GM23248 (cell line): ENCODE data around the gene RELT. TPM values are rescaled to one million over a fixed set of nuclear protein-coding genes. Genes with fewer than 3 reads are reported as not detected.

ENCODE experiments used
- DNase-seq: peaks from one replicate; pipeline ENCODE4 v3.0.0-alpha.2; 2015
- H2AFZ ChIP-seq: fragments of 200-600 bp; sonication (generic); 2 replicates; pipeline ENCODE4 v1.6.1; 2016; ENCODE audit warnings: antibody characterized with exemption
- H3F3A ChIP-seq: fragments of 200-600 bp; sonication (generic); 2 replicates; pipeline ENCODE4 v1.6.1; 2016; ENCODE audit warnings: mild to moderate bottlenecking, antibody characterized with exemption, mixed run types; ENCODE audit not compliant: insufficient read depth
- H3K27ac ChIP-seq: fragments of 200-600 bp; sonication (generic); 2 replicates; pipeline ENCODE4 v1.5.1; 2016; ENCODE audit warnings: mild to moderate bottlenecking
- H3K27me3 ChIP-seq: fragments of 200-600 bp; sonication (generic); replicated peaks from 2 replicates; pipeline ENCODE4 v1.6.1; 2016; ENCODE audit warnings: mild to moderate bottlenecking; ENCODE audit not compliant: insufficient read depth
- H3K36me3 ChIP-seq: fragments of 200-600 bp; sonication (generic); 2 replicates; pipeline ENCODE4 v1.6.1; 2016; ENCODE audit warnings: low read depth, mild to moderate bottlenecking
- H3K4me1 ChIP-seq: fragments of 200-600 bp; sonication (generic); 2 replicates; pipeline ENCODE4 v1.6.1; 2016; ENCODE audit warnings: mild to moderate bottlenecking; ENCODE audit not compliant: insufficient read depth
- H3K4me2 ChIP-seq: fragments of 200-600 bp; sonication (generic); one replicate; pipeline ENCODE4 v1.6.1; 2016; ENCODE audit warnings: mild to moderate bottlenecking; ENCODE audit not compliant: unreplicated experiment
- H3K4me3 ChIP-seq: fragments of 200-600 bp; sonication (generic); 2 replicates; pipeline ENCODE4 v1.5.1; 2016; ENCODE audit warnings: mild to moderate bottlenecking
- H3K79me2 ChIP-seq: fragments of 200-600 bp; sonication (generic); 2 replicates; pipeline ENCODE4 v1.6.1; 2016; ENCODE audit warnings: mild to moderate bottlenecking; ENCODE audit not compliant: insufficient read depth
- H3K9ac ChIP-seq: fragments of 200-600 bp; sonication (generic); 2 replicates; pipeline ENCODE4 v1.6.1; 2016; ENCODE audit warnings: mild to moderate bottlenecking
- H3K9me2 ChIP-seq: fragments of 200-600 bp; sonication (generic); 2 replicates; pipeline ENCODE4 v1.6.1; 2016; ENCODE audit warnings: mixed run types, mild to moderate bottlenecking, moderate library complexity; ENCODE audit not compliant: insufficient read depth
- H3K9me3 ChIP-seq: fragments of 200-600 bp; sonication (generic); one replicate; pipeline ENCODE4 v1.6.1; 2017; ENCODE audit warnings: low read depth
- H4K20me1 ChIP-seq: fragments of 200-600 bp; sonication (generic); 2 replicates; pipeline ENCODE4 v1.6.0; 2016; ENCODE audit not compliant: insufficient read depth
- EZH2 ChIP-seq: fragments of 200-600 bp; sonication (generic); IDR thresholded peaks from 2 replicates; pipeline ENCODE4 v1.6.1; 2018; ENCODE audit warnings: antibody characterized with exemption, mild to moderate bottlenecking; ENCODE audit not compliant: insufficient read depth, poor library complexity, severe bottlenecking
- EZH2phosphoT487 ChIP-seq: fragments of 200-600 bp; sonication (generic); IDR thresholded peaks from 2 replicates; pipeline ENCODE4 v1.6.1; 2018; ENCODE audit warnings: antibody characterized with exemption, moderate library complexity, mild to moderate bottlenecking, low read depth; ENCODE audit not compliant: insufficient read depth
- WGBS, 2 experiments: methylation state at CpG; one replicate each; pipeline ENCODE4 v1.1.6; 2015 to 2017; ENCODE audit warnings: low lambda C conversion rate in 2 of 2, low coverage in 1 of 2; ENCODE audit errors: missing lambda C conversion rate in 2 of 2; 5-methylcytosine and 5-hydroxymethylcytosine counted together
- in situ Hi-C: fragments of 300-500 bp; cut with MboI; formaldehyde crosslinking; loops from 2 replicates; pipeline ENCODE4 v1.15.0; 2020
- polyA plus RNA-seq: library from polyadenylated mRNA; unstranded; fragments of >200 nt; fragmentation: Nextera tagmentation; extraction: Ambion mirVana; gene quantifications from 2 replicates; pipeline ENCODE4 v1.2.1, GENCODE V29; 2016
- total RNA-seq: library from RNA; depleted of rRNA; stranded (reverse); fragments of >200 nt; shearing (Covaris generic); gene quantifications from 2 replicates; pipeline ENCODE4 v1.2.3, GENCODE V29; 2014; rRNA removed

RELT gene
- total and polyA plus RNA-seq, 2 experiments from 2014 or later, result 2.9 to 8.2 TPM

DNA sequence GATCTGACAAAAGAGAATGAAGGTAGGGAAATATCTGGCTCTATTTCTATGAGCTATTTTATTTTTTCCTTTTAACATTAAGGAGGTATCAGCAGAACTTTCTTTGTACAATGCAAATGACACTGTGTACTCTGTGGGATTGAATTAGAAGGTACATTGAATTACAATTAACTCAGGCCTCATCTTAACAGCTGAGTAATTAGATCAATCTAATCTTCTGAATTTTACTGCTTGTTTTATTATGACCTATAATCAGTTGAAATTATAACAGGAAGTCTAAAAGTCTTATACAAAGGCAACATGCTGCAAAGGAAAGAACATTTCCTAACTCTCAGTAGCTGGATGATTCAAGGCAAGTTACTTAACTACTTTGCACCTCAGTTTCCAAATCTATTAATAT is 69.8 kb downstream of the RELT start:
- no peaks in the 10 kb centered on the region for H3K27me3 ChIP-seq
- in situ Hi-C loops, result no loop called here
- TF ChIP-seq EZH2 (no peak), EZH2phosphoT487 (no peak)
- H3K4me1 ChIP-seq, result no peaks in the 10 kb centered on the region
- H3K9me3 ChIP-seq, result no peaks in the 10 kb centered on the region
- DNase-seq, result no peak
- no peaks in the 10 kb centered on the region for H4K20me1 ChIP-seq
- no peaks in the 10 kb centered on the region for H3K36me3 ChIP-seq
- H3K27ac ChIP-seq, result no peak overlapping the region
- no peak overlapping the region for H3K4me2 ChIP-seq
- H3K79me2 ChIP-seq, result 0 out of 2 replicates have a peak, but pooled peaks cover 8% of the 10 kb centered on the region
- H2AFZ ChIP-seq, result no peak overlapping the region
- H3K9me2 ChIP-seq, result no peaks in the 10 kb centered on the region
- no peak overlapping the region for H3K9ac ChIP-seq
- no peaks in the 10 kb centered on the region for H3F3A ChIP-seq
- H3K4me3 ChIP-seq, result no peak overlapping the region

DNA sequence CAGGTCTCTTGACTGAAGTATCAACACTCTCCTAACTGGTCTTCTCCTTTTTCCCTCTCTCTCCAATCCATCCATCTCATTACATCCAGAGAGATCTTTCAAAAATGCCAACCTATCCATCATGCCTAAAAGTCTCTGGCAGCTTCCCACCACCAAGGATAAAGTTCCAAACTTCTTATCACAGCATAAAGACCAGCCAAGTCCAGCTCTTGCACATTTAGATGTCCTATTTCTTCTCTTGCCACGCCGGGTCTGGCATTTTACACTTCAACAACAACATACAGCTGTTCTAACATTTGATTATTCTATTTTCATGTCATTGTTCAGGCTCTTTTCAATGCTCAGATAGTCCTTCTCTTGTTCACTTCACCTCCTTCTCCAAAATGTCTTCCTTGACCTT is 70.6 kb downstream of the RELT start:
- in situ Hi-C loops, result no loop called here
- DNase-seq, result no peak
- Histone ChIP-seq H2AFZ (no peak overlapping the region), H3K4me1 (no peaks in the 10 kb centered on the region), H3K79me2 (0 out of 2 replicates have a peak, but pooled peaks cover 13% of the 10 kb centered on the region), H4K20me1 (no peaks in the 10 kb centered on the region), H3K9me3 (no peaks in the 10 kb centered on the region), H3K9ac (no peak overlapping the region), H3K36me3 (no peaks in the 10 kb centered on the region), H3K27ac (no peak overlapping the region), H3K4me3 (no peak overlapping the region), H3K4me2 (no peak overlapping the region), H3K27me3 (no peaks in the 10 kb centered on the region), H3K9me2 (no peaks in the 10 kb centered on the region), H3F3A (no peaks in the 10 kb centered on the region)
- TF ChIP-seq EZH2 (no peak), EZH2phosphoT487 (no peak)
- WGBS, 2 experiments, result 98 to 99% methylated on average over 2 of the region's 2 CpGs

Other genes starting within 250 kb of the RELT start
- gene FCHSD2, start 234.1 kb upstream of the RELT start, total RNA-seq, result 8.1 and 9.1 TPM in 2 replicates
- 17.6 and 19.8 TPM in 2 replicates for gene FCHSD2, start 234.1 kb upstream of the RELT start, polyA plus RNA-seq
- not detected in 2 replicates for gene P2RY2, start 158.1 kb upstream of the RELT start, total RNA-seq
- gene P2RY2, start 158.1 kb upstream of the RELT start, polyA plus RNA-seq, result not detected in 2 replicates
- 0.76 TPM in 1 of 2 replicates, not detected in the other for gene P2RY6, start 104.1 kb upstream of the RELT start, total RNA-seq
- gene P2RY6, start 104.1 kb upstream of the RELT start, polyA plus RNA-seq, result 0.99 and 1.5 TPM in 2 replicates
- gene ARHGEF17, start 68.1 kb upstream of the RELT start, total RNA-seq, result 23.5 and 24.2 TPM in 2 replicates
- 15.3 and 16.5 TPM in 2 replicates for gene ARHGEF17, start 68.1 kb upstream of the RELT start, polyA plus RNA-seq
- 26.4 and 26.7 TPM in 2 replicates for gene FAM168A, start 221.7 kb downstream of the RELT start, total RNA-seq
- gene FAM168A, start 221.7 kb downstream of the RELT start, polyA plus RNA-seq, result 8.2 and 9.1 TPM in 2 replicates